ENCODE measurements around the gene DRC1.
"Not testable (repeated sequence)": the region's sequence is repeated elsewhere in the genome, so short reads cannot be mapped to it uniquely, and the experiment has no call there.

Gene DRC1

GRCh38 chr2:26364669-26365068 is 37.1 kb upstream of the DRC1 start:
- no peak overlapping the region for H3K9ac ChIP-seq (ENCODE audit: low read length in 5 of 5)
- peaks cover 8 to 17% (median 11%) of the 10 kb centered on the region in 5 donors for H3K36me3 ChIP-seq (ENCODE audit: control insufficient read depth in 5 of 5, insufficient read depth in 5 of 5, low read length in 5 of 5)
- no peak overlapping the region for H3K4me3 ChIP-seq (ENCODE audit: low read depth in 1 of 5, low read length in 5 of 5)
- no peak overlapping the region for H3K27ac ChIP-seq (ENCODE audit: low read depth, low read length)
- H3K4me1 ChIP-seq (ENCODE audit: control insufficient read depth in 5 of 5, insufficient read depth in 5 of 5, low read length in 5 of 5): no peaks in the 10 kb centered on the region
- H3K27me3 ChIP-seq (ENCODE audit: control insufficient read depth in 5 of 5, insufficient read depth in 4 of 5, low read length in 5 of 5): no peaks in the 10 kb centered on the region
- no peaks in the 10 kb centered on the region for H3K9me3 ChIP-seq (ENCODE audit: control insufficient read depth in 5 of 5, low read length in 5 of 5)

- H3K27me3 ChIP-seq (ENCODE audit: control insufficient read depth in 5 of 5, insufficient read depth in 4 of 5, low read length in 5 of 5): no peaks in the 10 kb centered on the region
- no peak overlapping the region for H3K9ac ChIP-seq (ENCODE audit: low read length in 5 of 5)
- no peak overlapping the region for H3K27ac ChIP-seq (ENCODE audit: low read depth, low read length)
- no peaks in the 10 kb centered on the region for H3K4me1 ChIP-seq (ENCODE audit: control insufficient read depth in 5 of 5, insufficient read depth in 5 of 5, low read length in 5 of 5)
- H3K4me3 ChIP-seq (ENCODE audit: low read depth in 1 of 5, low read length in 5 of 5): no peak overlapping the region
- peaks cover 9 to 21% (median 11%) of the 10 kb centered on the region in 5 donors for H3K36me3 ChIP-seq (ENCODE audit: control insufficient read depth in 5 of 5, insufficient read depth in 5 of 5, low read length in 5 of 5)
- H3K9me3 ChIP-seq (ENCODE audit: control insufficient read depth in 5 of 5, low read length in 5 of 5): no peaks in the 10 kb centered on the region
Measured at GRCh38 chr2:26366957-26367356, 34.8 kb upstream of the DRC1 start.

GRCh38 chr2:26369664-26370063 is 32.1 kb upstream of the DRC1 start:
- not testable (repeated sequence) for H3K27ac ChIP-seq (ENCODE audit: low read depth, low read length); H3K27me3 ChIP-seq (ENCODE audit: control insufficient read depth in 5 of 5, insufficient read depth in 4 of 5, low read length in 5 of 5); H3K4me1 ChIP-seq (ENCODE audit: control insufficient read depth in 5 of 5, insufficient read depth in 5 of 5, low read length in 5 of 5); H3K9me3 ChIP-seq (ENCODE audit: control insufficient read depth in 5 of 5, low read length in 5 of 5); H3K4me3 ChIP-seq (ENCODE audit: low read depth in 1 of 5, low read length in 5 of 5); H3K9ac ChIP-seq (ENCODE audit: low read length in 5 of 5)
- H3K36me3 ChIP-seq (ENCODE audit: control insufficient read depth in 5 of 5, insufficient read depth in 5 of 5, low read length in 5 of 5): peaks cover 18 to 34% (median 19%) of the 10 kb centered on the region in 5 donors

GRCh38 chr2:26370909-26371308 is 30.8 kb upstream of the DRC1 start:
- H3K4me3 ChIP-seq (ENCODE audit: low read depth in 1 of 5, low read length in 5 of 5); H3K9me3 ChIP-seq (ENCODE audit: control insufficient read depth in 5 of 5, low read length in 5 of 5); H3K4me1 ChIP-seq (ENCODE audit: control insufficient read depth in 5 of 5, insufficient read depth in 5 of 5, low read length in 5 of 5); H3K27me3 ChIP-seq (ENCODE audit: control insufficient read depth in 5 of 5, insufficient read depth in 4 of 5, low read length in 5 of 5); H3K9ac ChIP-seq (ENCODE audit: low read length in 5 of 5); H3K27ac ChIP-seq (ENCODE audit: low read depth, low read length): not testable (repeated sequence)
- H3K36me3 ChIP-seq (ENCODE audit: control insufficient read depth in 5 of 5, insufficient read depth in 5 of 5, low read length in 5 of 5): peaks cover 19 to 44% (median 25%) of the 10 kb centered on the region in 5 donors

DNA sequence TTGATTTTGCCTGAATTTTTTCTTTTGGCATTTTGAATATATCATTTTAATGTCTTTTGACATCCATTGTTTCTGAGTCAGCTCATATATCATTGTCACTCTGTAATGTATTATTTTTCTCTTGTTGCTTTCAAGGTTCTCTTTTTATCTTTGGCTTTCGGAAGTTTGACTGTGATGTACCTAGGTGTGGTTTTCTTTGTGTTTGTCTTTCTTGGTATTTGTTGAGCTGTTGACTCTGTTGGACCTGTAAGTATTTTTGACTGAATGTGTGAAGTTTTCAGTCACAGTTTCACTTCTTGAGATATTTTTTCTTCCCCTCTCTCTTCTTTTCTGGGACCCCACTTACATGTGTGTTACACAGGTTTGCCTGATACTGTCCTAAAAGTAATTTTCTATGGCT is 24.9 kb upstream of the DRC1 start:
- Histone ChIP-seq H3K4me1 (ENCODE audit: control insufficient read depth in 5 of 5, insufficient read depth in 5 of 5, low read length in 5 of 5) (no peaks in the 10 kb centered on the region), H3K9me3 (ENCODE audit: control insufficient read depth in 5 of 5, low read length in 5 of 5) (no peaks in the 10 kb centered on the region), H3K4me3 (ENCODE audit: low read depth in 1 of 5, low read length in 5 of 5) (no peak overlapping the region), H3K9ac (ENCODE audit: low read length in 5 of 5) (no peak overlapping the region), H3K27ac (ENCODE audit: low read depth, low read length) (no peak overlapping the region), H3K27me3 (ENCODE audit: control insufficient read depth in 5 of 5, insufficient read depth in 4 of 5, low read length in 5 of 5) (no peaks in the 10 kb centered on the region), H3K36me3 (ENCODE audit: control insufficient read depth in 5 of 5, insufficient read depth in 5 of 5, low read length in 5 of 5) (peaks cover 5 to 32% (median 24%) of the 10 kb centered on the region in 5 donors)

DNA sequence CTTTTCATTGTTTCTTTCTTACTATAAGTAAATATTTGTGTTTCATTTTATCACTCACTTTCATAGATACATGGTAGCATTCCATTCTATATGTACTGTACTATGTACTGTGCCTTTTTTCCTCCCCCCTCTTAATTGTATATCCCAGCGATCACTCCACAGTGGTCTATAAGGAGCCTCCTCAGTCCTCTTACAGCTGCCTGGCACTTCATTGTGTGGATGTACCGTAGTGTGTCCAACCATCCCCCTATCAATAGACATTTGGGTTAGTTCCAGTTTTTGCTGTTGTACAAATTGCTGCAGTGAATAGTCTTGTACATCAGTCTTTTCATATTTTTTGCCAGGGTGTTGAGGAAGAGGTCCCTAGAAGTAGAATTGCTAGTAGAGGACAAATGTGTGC is 21.4 kb upstream of the DRC1 start:
- peaks cover 0 to 12% (median 11%) of the 10 kb centered on the region in 5 donors for H3K36me3 ChIP-seq (ENCODE audit: control insufficient read depth in 5 of 5, insufficient read depth in 5 of 5, low read length in 5 of 5)
- H3K4me1 ChIP-seq (ENCODE audit: control insufficient read depth in 5 of 5, insufficient read depth in 5 of 5, low read length in 5 of 5): no peaks in the 10 kb centered on the region
- no peak overlapping the region for H3K9ac ChIP-seq (ENCODE audit: low read length in 5 of 5)
- H3K27me3 ChIP-seq (ENCODE audit: control insufficient read depth in 5 of 5, insufficient read depth in 4 of 5, low read length in 5 of 5): no peaks in the 10 kb centered on the region
- H3K9me3 ChIP-seq (ENCODE audit: control insufficient read depth in 5 of 5, low read length in 5 of 5): no peaks in the 10 kb centered on the region
- H3K4me3 ChIP-seq (ENCODE audit: low read depth in 1 of 5, low read length in 5 of 5): no peak overlapping the region
- no peak overlapping the region for H3K27ac ChIP-seq (ENCODE audit: low read depth, low read length)

- no peak overlapping the region for H3K27ac ChIP-seq (ENCODE audit: low read depth, low read length)
Measured at GRCh38 chr2:26382564-26382963, 19.2 kb upstream of the DRC1 start.

GRCh38 chr2:26384183-26384582 is 17.5 kb upstream of the DRC1 start:
- no peak overlapping the region for H3K27ac ChIP-seq (ENCODE audit: low read depth, low read length)
- H3K36me3 ChIP-seq (ENCODE audit: control insufficient read depth in 5 of 5, insufficient read depth in 5 of 5, low read length in 5 of 5): peaks cover 8 to 24% (median 11%) of the 10 kb centered on the region in 5 donors
- no peaks in the 10 kb centered on the region for H3K27me3 ChIP-seq (ENCODE audit: control insufficient read depth in 5 of 5, insufficient read depth in 4 of 5, low read length in 5 of 5)
- H3K4me1 ChIP-seq (ENCODE audit: control insufficient read depth in 5 of 5, insufficient read depth in 5 of 5, low read length in 5 of 5): no peaks in the 10 kb centered on the region
- no peak overlapping the region for H3K9ac ChIP-seq (ENCODE audit: low read length in 5 of 5)
- no peaks in the 10 kb centered on the region for H3K9me3 ChIP-seq (ENCODE audit: control insufficient read depth in 5 of 5, low read length in 5 of 5)
- H3K4me3 ChIP-seq (ENCODE audit: low read depth in 1 of 5, low read length in 5 of 5): no peak overlapping the region

More at GRCh38 chr2:26382564-26382963, 19.2 kb upstream of the DRC1 start:
- H3K36me3 ChIP-seq (ENCODE audit: control insufficient read depth in 5 of 5, insufficient read depth in 5 of 5, low read length in 5 of 5): peaks cover 6 to 16% (median 10%) of the 10 kb centered on the region in 5 donors
- no peak overlapping the region for H3K4me3 ChIP-seq (ENCODE audit: low read depth in 1 of 5, low read length in 5 of 5)
- no peaks in the 10 kb centered on the region for H3K27me3 ChIP-seq (ENCODE audit: control insufficient read depth in 5 of 5, insufficient read depth in 4 of 5, low read length in 5 of 5)
- H3K9me3 ChIP-seq (ENCODE audit: control insufficient read depth in 5 of 5, low read length in 5 of 5): no peaks in the 10 kb centered on the region
- no peak overlapping the region for H3K9ac ChIP-seq (ENCODE audit: low read length in 5 of 5)
- no peaks in the 10 kb centered on the region for H3K4me1 ChIP-seq (ENCODE audit: control insufficient read depth in 5 of 5, insufficient read depth in 5 of 5, low read length in 5 of 5)

- H3K36me3 ChIP-seq (ENCODE audit: control insufficient read depth in 5 of 5, insufficient read depth in 5 of 5, low read length in 5 of 5): peaks cover 10 to 27% (median 15%) of the 10 kb centered on the region in 5 donors
- H3K27me3 ChIP-seq (ENCODE audit: control insufficient read depth in 5 of 5, insufficient read depth in 4 of 5, low read length in 5 of 5): no peaks in the 10 kb centered on the region
Measured at GRCh38 chr2:26384597-26384996, 17.1 kb upstream of the DRC1 start.

GRCh38 chr2:26387189-26387588 is 14.5 kb upstream of the DRC1 start:
- H3K9me3 ChIP-seq (ENCODE audit: control insufficient read depth in 5 of 5, low read length in 5 of 5): no peaks in the 10 kb centered on the region
- H3K4me3 ChIP-seq (ENCODE audit: low read depth in 1 of 5, low read length in 5 of 5): no peak overlapping the region
- no peaks in the 10 kb centered on the region for H3K4me1 ChIP-seq (ENCODE audit: control insufficient read depth in 5 of 5, insufficient read depth in 5 of 5, low read length in 5 of 5)
- H3K9ac ChIP-seq (ENCODE audit: low read length in 5 of 5): no peak overlapping the region
- H3K27me3 ChIP-seq (ENCODE audit: control insufficient read depth in 5 of 5, insufficient read depth in 4 of 5, low read length in 5 of 5): no peaks in the 10 kb centered on the region
- peaks cover 8 to 38% (median 23%) of the 10 kb centered on the region in 5 donors for H3K36me3 ChIP-seq (ENCODE audit: control insufficient read depth in 5 of 5, insufficient read depth in 5 of 5, low read length in 5 of 5)
- no peak overlapping the region for H3K27ac ChIP-seq (ENCODE audit: low read depth, low read length)

More at GRCh38 chr2:26384597-26384996, 17.1 kb upstream of the DRC1 start:
- Histone ChIP-seq H3K9me3 (ENCODE audit: control insufficient read depth in 5 of 5, low read length in 5 of 5) (no peaks in the 10 kb centered on the region), H3K9ac (ENCODE audit: low read length in 5 of 5) (no peak overlapping the region), H3K4me3 (ENCODE audit: low read depth in 1 of 5, low read length in 5 of 5) (no peak overlapping the region), H3K27ac (ENCODE audit: low read depth, low read length) (no peak overlapping the region), H3K4me1 (ENCODE audit: control insufficient read depth in 5 of 5, insufficient read depth in 5 of 5, low read length in 5 of 5) (no peaks in the 10 kb centered on the region)

DNA sequence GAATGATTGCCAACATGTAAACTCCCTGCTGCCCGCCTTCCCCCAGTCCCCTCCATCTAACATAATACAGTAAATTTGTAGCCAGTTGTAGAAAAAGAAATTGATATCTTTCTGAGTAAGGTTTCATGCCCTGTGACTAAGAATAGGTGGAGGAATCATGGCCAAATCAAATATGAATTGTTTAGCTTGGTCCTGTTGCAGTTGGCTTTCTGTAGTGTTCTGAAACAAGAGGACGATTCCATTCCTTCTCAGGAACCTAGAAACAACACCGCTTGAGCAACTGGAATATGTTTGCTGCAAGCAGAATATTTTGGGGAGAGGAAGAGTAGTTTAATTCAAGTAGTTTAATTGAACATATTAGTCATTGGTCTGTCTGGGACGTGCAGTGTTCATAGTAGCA is 7.0 kb upstream of the DRC1 start:
- H3K9me3 ChIP-seq (ENCODE audit: control insufficient read depth in 5 of 5, low read length in 5 of 5): no peaks in the 10 kb centered on the region
- peaks cover 0 to 20% (median 5%) of the 10 kb centered on the region in 5 donors for H3K36me3 ChIP-seq (ENCODE audit: control insufficient read depth in 5 of 5, insufficient read depth in 5 of 5, low read length in 5 of 5)
- no peak overlapping the region for H3K4me3 ChIP-seq (ENCODE audit: low read depth in 1 of 5, low read length in 5 of 5)
- H3K4me1 ChIP-seq (ENCODE audit: control insufficient read depth in 5 of 5, insufficient read depth in 5 of 5, low read length in 5 of 5): no peaks in the 10 kb centered on the region
- no peaks in the 10 kb centered on the region for H3K27me3 ChIP-seq (ENCODE audit: control insufficient read depth in 5 of 5, insufficient read depth in 4 of 5, low read length in 5 of 5)
- H3K27ac ChIP-seq (ENCODE audit: low read depth, low read length): no peak overlapping the region
- no peak overlapping the region for H3K9ac ChIP-seq (ENCODE audit: low read length in 5 of 5)
